ENCODE data around the gene MACROD2.

MACROD2 gene

DNA sequence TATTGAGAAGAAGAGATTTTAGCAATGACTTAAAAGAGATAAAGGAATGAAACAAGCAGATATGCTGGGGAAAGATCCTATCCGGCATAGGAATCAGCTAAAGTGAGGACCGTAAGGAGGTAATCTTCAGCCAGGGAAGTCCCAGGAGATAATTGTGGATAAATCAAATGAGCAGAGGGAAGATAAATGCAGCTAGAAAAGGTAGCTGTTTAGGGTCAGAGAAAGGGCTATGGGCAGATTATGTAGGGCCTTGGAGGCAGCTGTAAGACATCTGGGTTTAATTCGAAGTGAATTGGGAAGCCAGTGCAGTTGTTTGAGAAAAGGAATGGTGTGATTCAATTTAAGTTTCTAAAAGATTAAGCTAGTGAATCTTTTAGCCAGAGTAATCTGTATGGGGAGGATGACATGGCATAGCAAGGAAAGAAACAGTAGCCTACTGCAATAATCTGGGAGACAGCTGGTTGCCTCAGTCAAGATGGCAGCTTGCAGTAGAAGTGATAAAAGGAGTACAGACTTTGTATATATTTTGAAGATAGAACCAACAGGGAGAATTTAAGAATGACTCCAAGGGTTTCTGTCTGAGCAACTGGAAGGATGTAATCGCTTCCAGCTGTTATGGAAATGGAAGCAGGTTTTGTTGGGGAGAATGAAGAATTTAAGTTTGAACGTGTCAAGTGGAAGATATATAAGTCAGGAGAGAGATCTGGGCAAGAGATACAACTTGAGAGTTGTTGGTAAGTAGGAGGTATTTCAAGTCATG, 894.4 kb downstream of the MACROD2 start:
- no peak for TF ChIP-seq ARNTL (CRISPR knock-in tag; IDR thresholded peaks at IDR 0.05; ENCODE audit: borderline replicate concordance, low read depth)
- no peak for TF ChIP-seq ZFP3 (CRISPR knock-in tag; IDR thresholded peaks at IDR 0.05)
- TF ChIP-seq TCF4 (CRISPR knock-in tag; IDR thresholded peaks at IDR 0.05; ENCODE audit: borderline replicate concordance): peak; percentile 35; the same call in 1 of the 2 replicates
- TF ChIP-seq ZFP30 (CRISPR knock-in tag; IDR thresholded peaks at IDR 0.05): peak; percentile 38; the same call in 1 of the 2 replicates
- peak; percentile 47; the same call in 2 of the 3 replicates for ATAC-seq

DNA sequence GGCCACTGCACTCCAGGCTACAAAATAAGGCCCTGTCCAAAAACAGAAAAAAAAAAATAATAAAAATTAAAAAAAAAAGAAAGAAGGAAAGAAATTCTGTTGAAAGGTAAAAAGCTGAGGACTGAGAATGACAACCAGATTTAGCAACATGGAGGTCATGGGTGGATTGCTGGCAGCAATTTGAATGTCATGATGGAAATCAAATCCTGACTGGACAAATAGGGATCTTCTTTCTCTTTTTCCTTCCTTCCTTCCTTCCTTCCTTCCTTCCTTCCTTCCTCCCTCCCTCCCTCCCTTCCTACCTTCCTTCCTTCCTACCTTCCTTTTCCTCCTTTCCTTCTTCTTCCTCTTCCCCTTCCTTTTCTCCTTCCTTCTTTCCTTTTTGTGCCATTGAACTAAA, 895.4 kb downstream of the MACROD2 start:
- ATAC-seq: no peak
- TF ChIP-seq, protein P1, sequence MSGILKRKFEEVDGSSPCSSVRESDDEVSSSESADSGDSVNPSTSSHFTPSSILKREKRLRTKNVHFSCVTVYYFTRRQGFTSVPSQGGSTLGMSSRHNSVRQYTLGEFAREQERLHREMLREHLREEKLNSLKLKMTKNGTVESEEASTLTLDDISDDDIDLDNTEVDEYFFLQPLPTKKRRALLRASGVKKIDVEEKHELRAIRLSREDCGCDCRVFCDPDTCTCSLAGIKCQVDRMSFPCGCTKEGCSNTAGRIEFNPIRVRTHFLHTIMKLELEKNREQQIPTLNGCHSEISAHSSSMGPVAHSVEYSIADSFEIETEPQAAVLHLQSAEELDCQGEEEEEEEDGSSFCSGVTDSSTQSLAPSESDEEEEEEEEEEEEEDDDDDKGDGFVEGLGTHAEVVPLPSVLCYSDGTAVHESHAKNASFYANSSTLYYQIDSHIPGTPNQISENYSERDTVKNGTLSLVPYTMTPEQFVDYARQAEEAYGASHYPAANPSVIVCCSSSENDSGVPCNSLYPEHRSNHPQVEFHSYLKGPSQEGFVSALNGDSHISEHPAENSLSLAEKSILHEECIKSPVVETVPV (CRISPR knock-in tag; IDR thresholded peaks at IDR 0.05): no peak
- TF ChIP-seq SNAI2 (CRISPR knock-in tag; IDR thresholded peaks at IDR 0.05) (no peak), TCF4 (CRISPR knock-in tag; IDR thresholded peaks at IDR 0.05; ENCODE audit: borderline replicate concordance) (no peak), CSDC2 (CRISPR knock-in tag; IDR thresholded peaks at IDR 0.05) (no peak), OSR1 (CRISPR knock-in tag; IDR thresholded peaks at IDR 0.05) (no peak), ZFP3 (CRISPR knock-in tag; IDR thresholded peaks at IDR 0.05) (no peak), ZNF8 (CRISPR knock-in tag; IDR thresholded peaks at IDR 0.05) (no peak), RARB (CRISPR knock-in tag; IDR thresholded peaks at IDR 0.05) (no peak), ISL1 (CRISPR knock-in tag; IDR thresholded peaks at IDR 0.05) (no peak), BACH2 (CRISPR knock-in tag; IDR thresholded peaks at IDR 0.05; ENCODE audit: borderline replicate concordance) (no peak), GLIS3 (CRISPR knock-in tag; IDR thresholded peaks at IDR 0.05) (no peak), ZNF565 (CRISPR knock-in tag; conservative IDR thresholded peaks at IDR 0.05; ENCODE audit: low read depth) (no peak), PPARA (CRISPR knock-in tag; IDR thresholded peaks at IDR 0.05; ENCODE audit: borderline replicate concordance) (no peak)
- TF ChIP-seq, protein P2, sequence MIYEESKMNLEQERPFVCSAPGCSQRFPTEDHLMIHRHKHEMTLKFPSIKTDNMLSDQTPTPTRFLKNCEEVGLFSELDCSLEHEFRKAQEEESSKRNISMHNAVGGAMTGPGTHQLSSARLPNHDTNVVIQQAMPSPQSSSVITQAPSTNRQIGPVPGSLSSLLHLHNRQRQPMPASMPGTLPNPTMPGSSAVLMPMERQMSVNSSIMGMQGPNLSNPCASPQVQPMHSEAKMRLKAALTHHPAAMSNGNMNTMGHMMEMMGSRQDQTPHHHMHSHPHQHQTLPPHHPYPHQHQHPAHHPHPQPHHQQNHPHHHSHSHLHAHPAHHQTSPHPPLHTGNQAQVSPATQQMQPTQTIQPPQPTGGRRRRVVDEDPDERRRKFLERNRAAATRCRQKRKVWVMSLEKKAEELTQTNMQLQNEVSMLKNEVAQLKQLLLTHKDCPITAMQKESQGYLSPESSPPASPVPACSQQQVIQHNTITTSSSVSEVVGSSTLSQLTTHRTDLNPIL (CRISPR knock-in tag; IDR thresholded peaks at IDR 0.05; ENCODE audit: low read depth): no peak

DNA sequence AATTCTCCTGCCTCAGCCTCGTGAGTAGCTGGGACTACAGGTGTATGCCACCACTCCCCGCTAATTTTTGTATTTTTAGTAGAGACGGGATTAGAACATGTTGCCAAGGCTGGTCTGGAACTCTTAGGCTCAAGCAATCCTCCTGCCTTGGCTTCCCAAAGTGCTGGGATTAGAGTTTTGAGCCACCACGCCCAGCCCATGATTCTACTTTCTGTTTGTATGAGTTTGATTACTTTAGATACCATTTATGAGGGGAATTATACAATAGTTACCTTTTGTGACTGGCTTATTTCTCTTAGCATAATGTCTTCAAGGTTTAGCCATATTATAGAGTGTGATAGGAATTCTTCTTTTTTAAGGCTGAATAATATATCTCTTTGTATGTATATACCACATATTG, 897.5 kb downstream of the MACROD2 start:
- TF ChIP-seq TOX (CRISPR knock-in tag; IDR thresholded peaks at IDR 0.05; ENCODE audit: borderline replicate concordance) (no peak), OSR1 (CRISPR knock-in tag; IDR thresholded peaks at IDR 0.05) (no peak), BACH2 (CRISPR knock-in tag; IDR thresholded peaks at IDR 0.05; ENCODE audit: borderline replicate concordance) (no peak), ZNF565 (CRISPR knock-in tag; conservative IDR thresholded peaks at IDR 0.05; ENCODE audit: low read depth) (no peak), ARNTL (CRISPR knock-in tag; IDR thresholded peaks at IDR 0.05; ENCODE audit: borderline replicate concordance, low read depth) (no peak), PPARA (CRISPR knock-in tag; IDR thresholded peaks at IDR 0.05; ENCODE audit: borderline replicate concordance) (no peak), ZNF8 (CRISPR knock-in tag; IDR thresholded peaks at IDR 0.05) (no peak), SNAI2 (CRISPR knock-in tag; IDR thresholded peaks at IDR 0.05) (no peak), ZFP30 (CRISPR knock-in tag; IDR thresholded peaks at IDR 0.05) (no peak)
- ATAC-seq: no peak

DNA sequence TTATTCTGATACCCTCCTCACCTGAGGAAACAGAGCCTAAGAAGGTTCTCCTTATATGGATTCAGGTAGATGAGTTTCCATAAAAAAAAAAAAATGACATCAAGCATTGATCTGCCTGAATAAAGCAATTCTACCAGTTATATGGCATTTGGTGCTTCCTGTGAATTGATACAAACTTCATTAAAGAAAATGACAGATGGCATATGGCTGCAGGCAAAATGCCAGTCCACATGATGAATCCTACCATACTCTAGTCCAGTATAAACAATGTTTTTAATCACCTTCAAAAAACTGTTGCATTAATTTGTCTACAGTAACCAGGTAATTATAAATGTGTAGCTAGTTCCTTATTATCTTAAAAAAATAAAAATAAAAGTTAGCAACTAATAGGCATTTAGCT, 901.3 kb downstream of the MACROD2 start:
- ATAC-seq: no peak
- TF ChIP-seq TCF4 (CRISPR knock-in tag; IDR thresholded peaks at IDR 0.05; ENCODE audit: borderline replicate concordance) (no peak), ZNF8 (CRISPR knock-in tag; IDR thresholded peaks at IDR 0.05) (no peak), PPARA (CRISPR knock-in tag; IDR thresholded peaks at IDR 0.05; ENCODE audit: borderline replicate concordance) (no peak), ZNF70 (CRISPR knock-in tag; IDR thresholded peaks at IDR 0.05) (no peak)
- TF ChIP-seq, protein P3, sequence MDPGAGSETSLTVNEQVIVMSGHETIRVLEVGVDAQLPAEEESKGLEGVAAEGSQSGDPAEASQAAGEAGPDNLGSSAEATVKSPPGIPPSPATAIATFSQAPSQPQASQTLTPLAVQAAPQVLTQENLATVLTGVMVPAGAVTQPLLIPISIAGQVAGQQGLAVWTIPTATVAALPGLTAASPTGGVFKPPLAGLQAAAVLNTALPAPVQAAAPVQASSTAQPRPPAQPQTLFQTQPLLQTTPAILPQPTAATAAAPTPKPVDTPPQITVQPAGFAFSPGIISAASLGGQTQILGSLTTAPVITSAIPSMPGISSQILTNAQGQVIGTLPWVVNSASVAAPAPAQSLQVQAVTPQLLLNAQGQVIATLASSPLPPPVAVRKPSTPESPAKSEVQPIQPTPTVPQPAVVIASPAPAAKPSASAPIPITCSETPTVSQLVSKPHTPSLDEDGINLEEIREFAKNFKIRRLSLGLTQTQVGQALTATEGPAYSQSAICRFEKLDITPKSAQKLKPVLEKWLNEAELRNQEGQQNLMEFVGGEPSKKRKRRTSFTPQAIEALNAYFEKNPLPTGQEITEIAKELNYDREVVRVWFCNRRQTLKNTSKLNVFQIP (CRISPR knock-in tag; IDR thresholded peaks at IDR 0.05; ENCODE audit: borderline replicate concordance, low read depth): no peak

DNA sequence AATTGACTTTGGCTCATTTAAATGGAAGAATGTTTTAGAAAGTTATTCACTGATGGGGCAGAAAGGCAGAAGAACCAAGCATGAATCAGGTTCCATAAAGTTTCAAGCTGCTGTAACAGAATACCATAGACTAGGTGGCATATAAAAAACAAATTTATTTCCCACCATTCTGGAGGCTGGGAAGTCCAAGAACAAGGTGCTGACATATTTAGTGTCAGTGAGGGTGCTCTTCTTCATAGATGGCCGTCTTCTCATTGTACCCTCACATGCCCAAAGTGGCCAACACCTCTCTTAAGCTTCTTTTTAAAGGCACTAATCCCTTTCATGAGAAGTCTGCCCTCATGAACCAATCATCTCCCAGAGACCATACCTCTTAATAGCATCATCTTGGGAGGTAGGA, 902.3 kb downstream of the MACROD2 start:
- TF ChIP-seq, protein P2 (CRISPR knock-in tag; IDR thresholded peaks at IDR 0.05; ENCODE audit: low read depth): no peak
- TF ChIP-seq ZFP30 (CRISPR knock-in tag; IDR thresholded peaks at IDR 0.05): no peak
- TF ChIP-seq ZC3H10 (CRISPR knock-in tag; IDR thresholded peaks at IDR 0.05): no peak
- TF ChIP-seq ZNF70 (CRISPR knock-in tag; IDR thresholded peaks at IDR 0.05): no peak
- no peak for TF ChIP-seq OSR1 (CRISPR knock-in tag; IDR thresholded peaks at IDR 0.05)
- no peak for TF ChIP-seq ESRRG (CRISPR knock-in tag; IDR thresholded peaks at IDR 0.05)
- TF ChIP-seq, protein P3 (CRISPR knock-in tag; IDR thresholded peaks at IDR 0.05; ENCODE audit: borderline replicate concordance, low read depth): no peak
- no peak for TF ChIP-seq ZFP3 (CRISPR knock-in tag; IDR thresholded peaks at IDR 0.05)
- no peak for TF ChIP-seq SNAI2 (CRISPR knock-in tag; IDR thresholded peaks at IDR 0.05)
- TF ChIP-seq PPARA (CRISPR knock-in tag; IDR thresholded peaks at IDR 0.05; ENCODE audit: borderline replicate concordance): no peak
- TF ChIP-seq ARNTL (CRISPR knock-in tag; IDR thresholded peaks at IDR 0.05; ENCODE audit: borderline replicate concordance, low read depth): no peak
- no peak for ATAC-seq
